Mesendoderm (in vitro differentiated cells): ENCODE data around the gene ZFP30.

ENCODE experiments used
- DNase-seq: peaks from one replicate; pipeline ENCODE4 v3.0.0; 2013
- H2AK5ac ChIP-seq: 2 replicates; pipeline ENCODE4 v1.6.1; 2013; ENCODE audit warnings: low read length, inconsistent platforms
- H2BK120ac ChIP-seq: 2 replicates; pipeline ENCODE4 v1.6.1; 2013; ENCODE audit warnings: low read depth, mild to moderate bottlenecking, low read length, moderate library complexity, mixed read lengths
- H2BK15ac ChIP-seq: replicated peaks from 2 replicates; pipeline ENCODE4 v1.6.1; 2013; ENCODE audit warnings: low read depth, mild to moderate bottlenecking, moderate library complexity
- H2BK5ac ChIP-seq: 2 replicates; pipeline ENCODE4 v1.6.1; 2013; ENCODE audit warnings: low read length, inconsistent platforms
- H3K18ac ChIP-seq: 2 replicates; pipeline ENCODE4 v1.6.1; 2013; ENCODE audit warnings: mild to moderate bottlenecking, low read length, mixed read lengths
- H3K23ac ChIP-seq: one replicate; pipeline ENCODE4 v1.6.1; 2013; ENCODE audit warnings: low read length
- H3K27ac ChIP-seq: 2 replicates; pipeline ENCODE4 v1.5.1; 2013; ENCODE audit warnings: low read depth, mild to moderate bottlenecking, inconsistent platforms, low read length, moderate library complexity
- H3K27me3 ChIP-seq: 2 replicates; pipeline ENCODE4 v1.6.1; 2013; ENCODE audit warnings: low read length, control low read depth, mild to moderate bottlenecking, inconsistent platforms; ENCODE audit not compliant: insufficient read depth, poor library complexity
- H3K36me3 ChIP-seq: 2 replicates; pipeline ENCODE4 v1.6.1; 2013; ENCODE audit warnings: low read length, inconsistent platforms; ENCODE audit not compliant: control insufficient read depth, insufficient read depth
- H3K4ac ChIP-seq: one replicate; pipeline ENCODE4 v1.6.1; 2013; ENCODE audit warnings: low read depth, mild to moderate bottlenecking, low read length, moderate library complexity
- H3K4me1 ChIP-seq: 2 replicates; pipeline ENCODE4 v1.6.1; 2013; ENCODE audit warnings: low read depth, low read length, inconsistent platforms; ENCODE audit not compliant: control insufficient read depth
- H3K4me2 ChIP-seq: 2 replicates; pipeline ENCODE4 v1.6.1; 2013; ENCODE audit warnings: low read length
- H3K4me3 ChIP-seq: 2 replicates; pipeline ENCODE4 v1.5.1; 2013; ENCODE audit warnings: mild to moderate bottlenecking, low read length
- H3K56ac ChIP-seq: one replicate; pipeline ENCODE4 v1.6.1; 2013; ENCODE audit warnings: low read length
- H3K79me1 ChIP-seq: 2 replicates; pipeline ENCODE4 v1.6.1; 2013; ENCODE audit warnings: low read length, inconsistent platforms
- H3K79me2 ChIP-seq: 2 replicates; pipeline ENCODE4 v1.6.1; 2013; ENCODE audit warnings: mild to moderate bottlenecking, low read length; ENCODE audit not compliant: control insufficient read depth, insufficient read depth
- H3K9ac ChIP-seq: 2 replicates; pipeline ENCODE4 v1.6.1; 2013; ENCODE audit warnings: low read length, inconsistent platforms
- H4K5ac ChIP-seq: one replicate; pipeline ENCODE4 v1.6.1; 2013; ENCODE audit warnings: low read length
- H4K8ac ChIP-seq: one replicate; pipeline ENCODE4 v1.6.1; 2013; ENCODE audit warnings: low read depth, mild to moderate bottlenecking, control low read depth, low read length, moderate library complexity
- WGBS: extraction: QIAGEN DNeasy Blood & Tissue Kit; methylation state at CpG from one replicate; pipeline ENCODE4 v1.1.7; 2013; ENCODE audit warnings: low lambda C conversion rate, missing lambda C conversion rate; ENCODE audit not compliant: insufficient coverage; ENCODE audit errors: extremely low coverage; 5-methylcytosine and 5-hydroxymethylcytosine counted together

Gene ZFP30

GRCh38 chr19:37593996-37594303 is 61.3 kb downstream of the ZFP30 start:
- no peak overlapping the region for H3K18ac ChIP-seq
- peak overlapping the region; percentile 74 for H3K9ac ChIP-seq
- H3K79me1 ChIP-seq = peaks cover 2% of the 10 kb centered on the region
- H3K4me1 ChIP-seq = no peaks in the 10 kb centered on the region
- H3K23ac ChIP-seq = no peak overlapping the region
- H3K27me3 ChIP-seq = no peaks in the 10 kb centered on the region
- no peak overlapping the region for H2BK120ac ChIP-seq
- peak overlapping the region; percentile 53 for H3K4me3 ChIP-seq
- no peak overlapping the region for H2BK5ac ChIP-seq
- H4K5ac ChIP-seq = no peak overlapping the region
- no peaks in the 10 kb centered on the region for H3K79me2 ChIP-seq
- H2BK15ac ChIP-seq = no peak overlapping the region
- WGBS = no CpG with 5 or more reads among the region's 9 CpGs
- H3K4me2 ChIP-seq = peak overlapping the region; percentile 23
- H4K8ac ChIP-seq = no peak overlapping the region
- peak overlapping the region; percentile 69 for H3K27ac ChIP-seq
- no peak overlapping the region for H3K4ac ChIP-seq
- H3K56ac ChIP-seq = peak overlapping the region; percentile 96
- H3K36me3 ChIP-seq = no peaks in the 10 kb centered on the region
- H2AK5ac ChIP-seq = no peak overlapping the region
- DNase-seq = no peak

GRCh38 chr19:37583340-37583739 is 71.9 kb downstream of the ZFP30 start:
- Histone ChIP-seq H3K9ac (no peak overlapping the region), H3K4me2 (no peak overlapping the region), H3K27ac (no peak overlapping the region), H3K56ac (no peak overlapping the region), H4K8ac (no peak overlapping the region), H3K27me3 (no peaks in the 10 kb centered on the region), H3K36me3 (no peaks in the 10 kb centered on the region), H3K4ac (no peak overlapping the region), H3K4me1 (no peaks in the 10 kb centered on the region), H2AK5ac (no peak overlapping the region), H4K5ac (no peak overlapping the region), H3K4me3 (no peak overlapping the region), H3K23ac (no peak overlapping the region), H3K79me2 (no peaks in the 10 kb centered on the region), H2BK5ac (no peak overlapping the region), H2BK15ac (no peak overlapping the region), H2BK120ac (no peak overlapping the region), H3K18ac (no peak overlapping the region), H3K79me1 (no peaks in the 10 kb centered on the region)
- no CpG with 5 or more reads among the region's 2 CpGs for WGBS
- peak; percentile 22 for DNase-seq

- Histone ChIP-seq H3K36me3 (no peaks in the 10 kb centered on the region), H4K8ac (no peak overlapping the region), H3K56ac (no peak overlapping the region), H3K18ac (no peak overlapping the region), H2BK120ac (no peak overlapping the region), H4K5ac (no peak overlapping the region), H3K9ac (no peak overlapping the region), H3K27me3 (no peaks in the 10 kb centered on the region), H2BK15ac (no peak overlapping the region), H3K4ac (no peak overlapping the region), H3K23ac (no peak overlapping the region), H3K4me2 (no peak overlapping the region), H2BK5ac (no peak overlapping the region), H3K79me2 (no peaks in the 10 kb centered on the region), H3K27ac (no peak overlapping the region), H3K4me3 (no peak overlapping the region), H3K4me1 (no peaks in the 10 kb centered on the region), H2AK5ac (no peak overlapping the region), H3K79me1 (no peaks in the 10 kb centered on the region)
- DNase-seq = no peak
Observed at GRCh38 chr19:37572203-37572602, 83.1 kb downstream of the ZFP30 start.

GRCh38 chr19:37565370-37565669 is 89.9 kb downstream of the ZFP30 start:
- no peak overlapping the region for H2BK15ac ChIP-seq
- peak; percentile 23 for DNase-seq
- H3K36me3 ChIP-seq = no peaks in the 10 kb centered on the region
- H3K56ac ChIP-seq = no peak overlapping the region
- H3K4me3 ChIP-seq = peak overlapping the region; percentile 11
- H2BK5ac ChIP-seq = no peak overlapping the region
- H3K9ac ChIP-seq = no peak overlapping the region
- no peak overlapping the region for H2AK5ac ChIP-seq
- no peak overlapping the region for H3K4ac ChIP-seq
- H3K18ac ChIP-seq = no peak overlapping the region
- no peak overlapping the region for H3K27ac ChIP-seq
- no peaks in the 10 kb centered on the region for H3K27me3 ChIP-seq
- no peak overlapping the region for H2BK120ac ChIP-seq
- H3K79me2 ChIP-seq = no peaks in the 10 kb centered on the region
- no peak overlapping the region for H4K5ac ChIP-seq
- no peak overlapping the region for H4K8ac ChIP-seq
- H3K23ac ChIP-seq = no peak overlapping the region
- H3K4me1 ChIP-seq = no peaks in the 10 kb centered on the region
- no peak overlapping the region for H3K4me2 ChIP-seq
- no peaks in the 10 kb centered on the region for H3K79me1 ChIP-seq

GRCh38 chr19:37564624-37565369 is 90.5 kb downstream of the ZFP30 start:
- DNase-seq = peak; percentile 19
- Histone ChIP-seq H3K27ac (no peak overlapping the region), H3K79me1 (no peaks in the 10 kb centered on the region), H3K4ac (no peak overlapping the region), H3K23ac (no peak overlapping the region), H2BK120ac (no peak overlapping the region), H3K4me1 (no peaks in the 10 kb centered on the region), H2BK5ac (no peak overlapping the region), H3K9ac (no peak overlapping the region), H4K8ac (no peak overlapping the region), H4K5ac (no peak overlapping the region), H3K79me2 (no peaks in the 10 kb centered on the region), H3K4me3 (peak overlapping the region; percentile 11), H2AK5ac (no peak overlapping the region), H3K27me3 (no peaks in the 10 kb centered on the region), H3K36me3 (no peaks in the 10 kb centered on the region), H3K4me2 (no peak overlapping the region), H2BK15ac (no peak overlapping the region), H3K56ac (no peak overlapping the region), H3K18ac (no peak overlapping the region)
- WGBS = no CpG with 5 or more reads among the region's 7 CpGs
